Rectal smooth muscle tissue (tissue), 1 donor: ENCODE results near the gene HOMER2.

ENCODE experiments used
- H3K27ac ChIP-seq: one replicate; pipeline ENCODE4 v1.7.0; 2013; ENCODE audit warnings: low read depth, low read length, inconsistent platforms
- H3K27me3 ChIP-seq: one replicate; pipeline ENCODE4 v1.7.0; 2013; ENCODE audit warnings: low read length; ENCODE audit not compliant: control insufficient read depth, insufficient read depth
- H3K36me3 ChIP-seq: one replicate; pipeline ENCODE4 v1.7.0; 2013; ENCODE audit warnings: low read length; ENCODE audit not compliant: control insufficient read depth, insufficient read depth
- H3K4me1 ChIP-seq: one replicate; pipeline ENCODE4 v1.7.0; 2013; ENCODE audit warnings: low read length; ENCODE audit not compliant: control insufficient read depth, insufficient read depth
- H3K4me3 ChIP-seq: one replicate; pipeline ENCODE4 v1.7.0; 2013; ENCODE audit warnings: low read length
- H3K9ac ChIP-seq: one replicate; pipeline ENCODE4 v1.7.0; 2013; ENCODE audit warnings: low read length

Gene HOMER2

GRCh38 chr15:82856397-82857170, 95.9 kb downstream of the HOMER2 start:
- H3K27me3 ChIP-seq: no peaks in the 10 kb centered on the region
- no peaks in the 10 kb centered on the region for H3K4me1 ChIP-seq
- peaks cover 3% of the 10 kb centered on the region for H3K36me3 ChIP-seq
- H3K9ac ChIP-seq: no peak overlapping the region
- H3K27ac ChIP-seq: no peak overlapping the region
- no peak overlapping the region for H3K4me3 ChIP-seq

- Histone ChIP-seq H3K27me3 (no peaks in the 10 kb centered on the region), H3K4me3 (no peak overlapping the region), H3K36me3 (peaks cover 3% of the 10 kb centered on the region), H3K27ac (no peak overlapping the region), H3K9ac (no peak overlapping the region), H3K4me1 (no peaks in the 10 kb centered on the region)
Measured at GRCh38 chr15:82855286-82856100, 97.0 kb downstream of the HOMER2 start.

GRCh38 chr15:82854554-82854953, 98.0 kb downstream of the HOMER2 start:
- Histone ChIP-seq H3K4me3 (no peak overlapping the region), H3K4me1 (no peaks in the 10 kb centered on the region)

GRCh38 chr15:82852941-82853561, 99.5 kb downstream of the HOMER2 start:
- no peaks in the 10 kb centered on the region for H3K27me3 ChIP-seq
- no peaks in the 10 kb centered on the region for H3K4me1 ChIP-seq
- no peak overlapping the region for H3K27ac ChIP-seq

More at GRCh38 chr15:82854554-82854953, 98.0 kb downstream of the HOMER2 start:
- Histone ChIP-seq H3K9ac (no peak overlapping the region), H3K36me3 (peaks cover 3% of the 10 kb centered on the region), H3K27ac (no peak overlapping the region), H3K27me3 (no peaks in the 10 kb centered on the region)

GRCh38 chr15:82851981-82852511, 100.5 kb downstream of the HOMER2 start:
- H3K27me3 ChIP-seq: no peaks in the 10 kb centered on the region
- no peak overlapping the region for H3K4me3 ChIP-seq
- no peaks in the 10 kb centered on the region for H3K4me1 ChIP-seq
- no peak overlapping the region for H3K9ac ChIP-seq
- H3K36me3 ChIP-seq: no peaks in the 10 kb centered on the region
- no peak overlapping the region for H3K27ac ChIP-seq

More at GRCh38 chr15:82852941-82853561, 99.5 kb downstream of the HOMER2 start:
- H3K9ac ChIP-seq: no peak overlapping the region
- H3K4me3 ChIP-seq: no peak overlapping the region
- H3K36me3 ChIP-seq: no peaks in the 10 kb centered on the region

GRCh38 chr15:82851306-82851850, 101.1 kb downstream of the HOMER2 start:
- Histone ChIP-seq H3K4me3 (no peak overlapping the region), H3K27me3 (no peaks in the 10 kb centered on the region), H3K9ac (no peak overlapping the region), H3K4me1 (no peaks in the 10 kb centered on the region), H3K27ac (no peak overlapping the region), H3K36me3 (no peaks in the 10 kb centered on the region)

- no peak overlapping the region for H3K4me3 ChIP-seq
- no peak overlapping the region for H3K9ac ChIP-seq
- H3K27ac ChIP-seq: no peak overlapping the region
- H3K36me3 ChIP-seq: no peaks in the 10 kb centered on the region
- H3K4me1 ChIP-seq: no peaks in the 10 kb centered on the region
- no peaks in the 10 kb centered on the region for H3K27me3 ChIP-seq
Measured at GRCh38 chr15:82850731-82851130, 101.8 kb downstream of the HOMER2 start.

- H3K27ac ChIP-seq: peak overlapping the region; percentile 41
- peak overlapping the region; percentile 22 for H3K4me3 ChIP-seq
- no peak overlapping the region for H3K9ac ChIP-seq
- H3K4me1 ChIP-seq: no peaks in the 10 kb centered on the region
- H3K27me3 ChIP-seq: no peaks in the 10 kb centered on the region
- no peaks in the 10 kb centered on the region for H3K36me3 ChIP-seq
Measured at GRCh38 chr15:82849556-82850512, 102.7 kb downstream of the HOMER2 start.

- Histone ChIP-seq H3K27ac (no peak overlapping the region), H3K4me3 (no peak overlapping the region), H3K27me3 (no peaks in the 10 kb centered on the region), H3K36me3 (no peaks in the 10 kb centered on the region), H3K4me1 (no peaks in the 10 kb centered on the region), H3K9ac (no peak overlapping the region)
Measured at GRCh38 chr15:82848241-82848993, 104.1 kb downstream of the HOMER2 start.

- Histone ChIP-seq H3K27ac (no peak overlapping the region), H3K4me1 (no peaks in the 10 kb centered on the region), H3K27me3 (no peaks in the 10 kb centered on the region), H3K36me3 (no peaks in the 10 kb centered on the region), H3K4me3 (no peak overlapping the region), H3K9ac (no peak overlapping the region)
Measured at GRCh38 chr15:82847703-82848102, 104.8 kb downstream of the HOMER2 start.

GRCh38 chr15:82846621-82847020, 105.9 kb downstream of the HOMER2 start:
- no peaks in the 10 kb centered on the region for H3K4me1 ChIP-seq

More at GRCh38 chr15:82846621-82847020, 105.9 kb downstream of the HOMER2 start:
- H3K27me3 ChIP-seq: no peaks in the 10 kb centered on the region
- no peaks in the 10 kb centered on the region for H3K36me3 ChIP-seq
- H3K9ac ChIP-seq: no peak overlapping the region
- H3K27ac ChIP-seq: no peak overlapping the region
- no peak overlapping the region for H3K4me3 ChIP-seq
